Middle frontal gyrus (tissue), 1 donor: ENCODE data around the gene ARGLU1.
"Not testable (repeated sequence)": the region's sequence is repeated elsewhere in the genome, so short reads cannot be mapped to it uniquely, and the experiment has no call there.

Experiments used
- DNase-seq: peaks from one replicate; pipeline ENCODE4 v3.0.0-alpha.2; 2015; ENCODE audit warnings: low spot score; ENCODE audit errors: extremely low spot score

The ARGLU1 gene, protein sequence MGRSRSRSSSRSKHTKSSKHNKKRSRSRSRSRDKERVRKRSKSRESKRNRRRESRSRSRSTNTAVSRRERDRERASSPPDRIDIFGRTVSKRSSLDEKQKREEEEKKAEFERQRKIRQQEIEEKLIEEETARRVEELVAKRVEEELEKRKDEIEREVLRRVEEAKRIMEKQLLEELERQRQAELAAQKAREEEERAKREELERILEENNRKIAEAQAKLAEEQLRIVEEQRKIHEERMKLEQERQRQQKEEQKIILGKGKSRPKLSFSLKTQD

DNA sequence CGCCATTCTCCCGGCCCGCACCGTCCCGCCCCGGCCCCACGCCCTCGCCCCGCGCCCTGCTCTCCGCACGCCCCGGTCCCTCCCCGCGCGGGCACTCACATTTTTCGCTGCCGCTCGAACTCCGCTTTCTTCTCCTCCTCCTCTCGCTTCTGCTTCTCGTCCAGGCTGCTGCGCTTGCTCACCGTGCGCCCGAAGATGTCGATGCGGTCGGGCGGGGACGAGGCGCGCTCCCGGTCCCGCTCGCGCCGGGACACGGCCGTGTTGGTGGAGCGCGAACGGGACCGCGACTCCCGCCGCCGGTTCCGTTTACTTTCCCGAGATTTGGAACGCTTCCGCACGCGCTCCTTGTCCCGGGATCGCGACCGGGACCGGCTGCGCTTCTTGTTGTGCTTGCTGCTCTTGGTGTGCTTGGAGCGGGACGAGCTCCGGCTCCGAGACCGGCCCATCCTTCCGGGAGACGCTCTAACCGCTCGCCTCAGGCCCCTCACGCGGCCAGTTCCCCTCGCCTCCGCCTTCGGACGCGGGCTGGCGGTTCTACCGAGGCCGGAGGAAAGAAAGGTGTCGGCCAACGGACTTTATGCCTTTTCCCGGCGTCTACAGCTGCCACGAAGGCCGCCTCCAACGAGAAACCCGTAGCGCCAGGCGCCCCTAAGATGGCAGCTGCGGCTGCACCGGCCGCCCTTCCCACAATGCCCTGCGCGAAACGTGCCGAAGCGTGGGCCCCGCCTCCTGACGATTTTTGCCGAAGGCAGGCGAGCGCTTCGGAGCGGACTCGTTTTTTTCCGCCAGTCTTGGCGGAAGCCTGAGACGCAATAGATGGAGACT lies at the start of gene ARGLU1:
Gene ARGLU1 (minus strand): TSS at position 664 of the 825 bp plus-strand sequence. CDS start 218 bp downstream, at position 446.
- peak; percentile 94 for DNase-seq

DNA sequence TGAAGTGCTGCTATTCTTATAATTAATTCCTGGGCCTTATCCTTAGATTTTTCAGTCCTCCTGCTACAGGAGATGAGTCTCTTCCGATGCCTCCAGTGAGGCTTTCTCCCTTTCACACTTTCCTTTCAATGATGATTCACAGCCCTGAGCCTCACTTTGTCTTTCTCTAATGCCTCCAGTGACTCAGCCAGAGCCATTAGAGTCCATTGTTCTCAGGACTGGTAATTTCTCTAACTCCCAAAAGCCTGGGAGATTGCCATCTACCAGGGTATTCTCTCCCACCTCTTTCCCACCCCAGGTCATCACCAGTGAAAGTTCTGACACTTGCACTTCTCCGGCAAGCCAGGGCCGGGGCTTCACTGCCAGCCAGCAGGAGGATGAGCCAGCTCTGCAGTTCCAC lies 49.6 kb upstream of the ARGLU1 start:
- DNase-seq: no peak

DNA sequence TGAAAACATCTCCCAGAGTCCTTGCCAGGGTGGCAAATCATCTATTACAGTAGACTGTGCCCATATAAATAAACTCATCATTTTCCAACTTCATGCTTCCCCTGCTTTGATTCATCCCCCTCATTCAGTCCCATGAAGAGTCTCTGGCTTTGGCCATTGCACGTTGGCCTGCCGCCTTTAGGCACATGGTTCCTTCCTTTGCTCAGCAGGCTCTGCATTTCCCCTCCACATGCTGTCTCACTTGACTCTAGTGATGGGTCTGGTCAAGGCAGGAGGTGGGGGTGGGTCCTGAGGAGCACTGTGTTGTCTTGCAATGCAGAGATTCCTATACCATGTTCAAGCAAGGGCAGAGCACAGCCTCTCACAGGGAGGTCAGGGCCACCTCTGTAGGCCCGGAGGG lies 48.8 kb upstream of the ARGLU1 start:
- DNase-seq: no peak

DNA sequence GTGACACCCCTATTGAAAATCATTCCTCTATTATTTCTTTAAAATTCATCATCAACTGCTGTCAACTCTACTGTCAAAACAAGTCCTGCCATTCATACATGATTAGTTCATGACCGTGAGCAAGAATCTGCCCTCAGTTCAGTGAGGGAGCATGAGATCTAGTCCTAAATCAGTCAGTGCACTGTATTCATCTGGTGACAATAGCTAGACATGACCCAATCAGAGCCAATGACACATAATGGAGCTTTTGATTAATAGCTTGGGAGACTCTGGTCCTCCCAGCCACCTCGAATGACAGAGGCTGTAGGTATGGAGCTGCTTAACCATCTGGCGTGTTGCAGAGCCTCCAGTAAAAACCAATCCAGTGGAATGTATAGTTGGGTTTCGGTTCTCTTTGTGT lies 46.9 kb upstream of the ARGLU1 start:
- DNase-seq: no peak

DNA sequence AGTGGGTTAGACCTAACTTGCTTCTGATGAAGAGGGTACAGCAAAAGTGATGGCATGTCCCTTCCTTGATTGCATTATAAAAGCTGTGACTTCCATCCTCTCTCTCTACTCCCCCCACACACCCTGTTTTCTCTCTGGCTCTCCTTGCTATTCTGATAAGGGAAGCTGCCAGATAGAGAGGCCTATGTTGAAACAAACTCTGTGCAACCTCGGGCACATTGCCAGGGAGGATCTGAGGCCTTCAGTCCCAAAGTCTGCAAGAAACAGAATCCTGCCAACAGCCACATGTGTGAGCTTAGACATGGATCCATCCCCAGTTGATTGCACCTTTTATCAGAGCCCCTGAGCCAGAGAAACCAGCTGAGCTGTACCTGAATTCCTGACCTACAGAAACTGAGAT lies 44.8 kb upstream of the ARGLU1 start:
- no peak for DNase-seq

DNA sequence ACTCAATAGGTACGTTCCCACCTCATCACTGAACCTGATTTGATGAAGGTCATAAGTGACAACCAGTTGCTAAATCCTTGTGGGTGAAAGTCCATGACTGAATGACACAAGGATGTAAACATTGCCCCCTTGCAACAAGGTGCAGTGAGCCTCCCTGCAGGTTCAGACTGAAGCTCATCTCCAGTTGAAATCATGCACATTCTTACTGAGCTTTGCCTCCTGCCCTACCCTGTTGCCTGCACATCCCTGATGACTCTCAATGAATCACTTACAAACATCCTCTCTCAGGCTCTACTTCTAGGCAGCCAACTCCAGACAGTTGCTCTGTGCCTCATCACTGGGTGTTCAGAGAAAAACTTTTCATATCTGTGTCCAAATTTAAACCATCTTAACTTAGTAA lies 42.5 kb upstream of the ARGLU1 start:
- no peak for DNase-seq

DNA sequence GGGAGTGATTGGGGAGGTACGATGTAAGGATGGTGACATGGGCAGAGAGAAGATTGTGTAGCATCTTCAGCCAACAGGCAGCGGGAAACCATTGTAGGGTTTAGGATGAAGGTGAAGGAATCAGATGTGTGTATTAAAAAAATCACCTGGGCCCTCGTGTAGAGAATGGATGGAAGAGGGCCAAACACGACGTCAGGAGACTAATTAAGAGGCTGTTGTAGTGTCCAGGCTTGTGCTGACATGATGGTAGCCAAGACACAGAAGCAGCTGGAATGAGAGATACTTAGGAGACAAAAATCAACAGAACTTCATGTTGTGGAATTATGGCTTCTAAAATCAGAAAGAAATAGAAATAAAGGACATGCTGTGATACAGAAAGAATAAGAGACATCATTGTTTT lies 41.2 kb upstream of the ARGLU1 start:
- DNase-seq: no peak

DNA sequence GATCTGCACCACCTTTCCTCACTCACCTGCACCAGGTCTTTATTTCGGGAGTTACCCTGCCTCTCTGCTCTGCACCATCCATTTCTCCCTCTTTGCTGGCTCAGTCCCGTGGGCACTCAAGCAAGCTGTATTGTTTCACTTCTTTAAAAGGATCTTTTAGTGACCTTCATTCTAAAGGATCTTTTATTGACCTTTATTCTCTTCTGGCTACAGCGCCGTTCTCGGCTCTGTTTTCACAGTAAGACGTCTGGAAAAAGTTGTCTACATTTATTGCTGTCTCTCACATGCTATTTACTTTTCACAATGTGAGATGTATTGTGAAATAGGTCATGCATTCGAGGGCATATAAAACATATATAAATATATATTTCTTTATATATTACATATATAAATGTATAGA lies 35.6 kb upstream of the ARGLU1 start:
- no peak for DNase-seq

DNA sequence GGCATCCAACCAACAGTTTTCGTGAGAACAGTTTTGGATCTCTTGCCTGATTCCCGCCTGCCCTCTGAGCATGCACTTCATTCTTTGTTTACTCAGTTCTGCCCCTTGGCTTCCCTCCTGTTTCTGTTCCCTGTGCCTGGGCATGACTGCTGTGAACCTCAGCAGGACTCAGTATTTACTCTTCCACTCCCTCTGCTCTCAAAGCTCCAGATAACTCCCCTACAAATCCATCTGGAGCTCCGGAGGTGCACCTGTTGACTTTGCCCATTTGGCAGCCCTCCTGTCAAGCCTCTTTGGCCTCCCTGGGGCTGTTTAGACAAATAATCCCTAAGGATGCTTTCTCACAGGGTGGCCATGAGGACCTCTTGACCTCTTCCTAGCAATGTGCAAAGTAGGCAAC lies 34.2 kb upstream of the ARGLU1 start:
- no peak for DNase-seq

DNA sequence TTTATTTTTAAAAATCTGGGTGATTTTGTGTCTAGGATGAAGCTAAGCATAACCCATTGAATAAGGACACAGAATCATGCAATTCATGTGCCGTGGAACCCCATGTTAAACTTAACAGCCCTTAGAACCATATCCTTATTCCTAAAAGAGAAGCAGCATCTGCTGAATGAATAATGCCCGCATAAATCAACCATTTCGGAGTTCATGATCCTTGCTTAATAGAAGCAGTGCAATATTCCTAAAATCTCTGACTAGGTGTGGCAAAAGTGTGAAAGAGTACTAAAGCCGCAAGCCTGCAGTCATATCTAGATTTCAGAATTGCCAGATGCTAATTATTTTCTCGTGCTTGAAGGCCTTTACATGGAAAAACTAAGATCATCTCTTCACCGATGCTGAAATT lies 33.6 kb upstream of the ARGLU1 start:
- DNase-seq: no peak

DNA sequence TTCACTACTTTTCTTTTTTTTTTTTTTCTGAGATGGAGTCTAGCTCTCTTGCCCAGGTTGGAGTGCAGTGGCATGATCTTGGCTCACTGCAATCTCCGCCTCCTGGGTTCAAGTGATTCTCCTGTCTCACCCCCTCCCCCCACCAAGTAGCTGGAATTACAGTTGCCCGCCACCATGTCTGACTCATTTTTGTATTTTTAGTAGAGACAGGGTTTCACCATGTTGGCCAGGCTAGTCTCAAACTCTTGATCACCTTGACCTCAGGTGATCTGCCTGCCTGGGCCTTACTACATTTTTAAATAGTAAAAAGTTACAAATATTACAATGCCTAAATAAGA lies 32.8 kb upstream of the ARGLU1 start:
- DNase-seq: not testable (repeated sequence)

DNA sequence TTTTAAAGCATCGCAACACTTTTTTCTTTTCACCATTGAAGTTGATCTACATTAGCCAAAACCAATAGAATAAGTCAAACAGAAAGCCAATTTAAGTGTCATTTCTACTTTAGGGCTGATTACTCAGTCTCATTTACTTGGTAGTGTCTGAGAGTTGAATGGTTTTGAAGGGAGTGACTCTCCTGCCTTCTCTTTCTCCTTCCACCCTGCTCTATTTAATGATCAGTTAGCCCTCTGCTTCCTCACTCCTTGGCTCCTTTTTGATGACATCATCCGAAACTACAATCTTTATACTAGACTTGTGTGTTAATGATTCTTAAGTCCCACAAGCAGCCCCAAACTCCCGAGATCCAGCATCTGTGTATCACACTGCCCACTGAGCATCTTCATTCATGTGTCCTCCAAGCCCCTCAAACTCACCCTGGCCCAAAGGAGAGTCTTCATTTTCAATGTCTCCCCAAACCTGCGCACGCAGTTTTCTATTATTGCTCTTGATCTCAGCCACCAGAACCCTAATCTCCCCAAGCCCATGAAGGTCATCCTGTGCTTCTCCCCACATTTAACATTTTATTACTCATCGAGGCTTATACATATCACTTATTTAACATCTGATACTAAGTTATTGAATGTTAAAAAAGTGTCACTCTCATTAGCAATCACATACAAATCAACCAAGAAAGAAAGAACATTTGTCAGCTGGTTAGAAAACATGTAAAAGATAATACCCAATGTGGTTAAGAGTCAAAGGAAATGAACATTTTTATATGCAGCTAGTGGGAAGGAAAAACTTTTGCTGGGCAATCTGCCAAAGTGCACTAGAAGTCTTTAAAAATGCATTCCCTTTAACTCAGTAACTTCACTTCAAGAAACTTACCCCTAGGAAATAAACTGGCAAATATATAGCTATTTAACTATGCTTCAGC lies 32.2 kb upstream of the ARGLU1 start:
- DNase-seq: no peak

DNA sequence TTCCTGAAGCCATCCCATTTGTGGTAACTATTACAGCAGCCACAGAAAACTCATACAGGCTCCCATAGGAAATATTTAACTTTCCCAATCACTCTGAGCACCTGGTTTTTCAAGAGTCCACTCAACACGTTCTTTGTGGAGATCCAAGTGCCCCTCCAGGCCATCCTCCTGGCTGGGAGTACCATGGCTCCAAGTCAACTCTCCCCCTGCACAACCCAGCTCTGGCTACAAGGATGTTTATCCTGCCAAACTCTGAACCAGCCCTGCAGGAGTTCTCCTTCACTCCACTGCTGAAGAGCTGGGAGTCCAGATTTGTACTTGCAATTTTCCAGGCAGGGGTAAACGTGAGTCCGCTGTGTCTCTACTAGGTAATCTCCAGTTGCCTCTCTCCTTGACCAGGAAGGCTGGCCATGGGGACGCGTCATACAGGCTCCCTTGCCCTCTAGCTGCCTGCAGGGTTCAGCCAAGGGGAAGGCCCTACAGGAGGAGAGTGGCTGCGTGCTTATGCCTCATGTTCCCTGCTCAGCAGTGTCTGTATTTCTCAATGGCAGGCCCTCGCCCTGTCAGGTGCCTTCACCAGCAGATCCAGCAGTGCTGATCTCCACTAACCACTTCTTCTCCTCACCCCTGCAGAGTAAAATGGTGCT lies 29.9 kb upstream of the ARGLU1 start:
- no peak for DNase-seq

DNA sequence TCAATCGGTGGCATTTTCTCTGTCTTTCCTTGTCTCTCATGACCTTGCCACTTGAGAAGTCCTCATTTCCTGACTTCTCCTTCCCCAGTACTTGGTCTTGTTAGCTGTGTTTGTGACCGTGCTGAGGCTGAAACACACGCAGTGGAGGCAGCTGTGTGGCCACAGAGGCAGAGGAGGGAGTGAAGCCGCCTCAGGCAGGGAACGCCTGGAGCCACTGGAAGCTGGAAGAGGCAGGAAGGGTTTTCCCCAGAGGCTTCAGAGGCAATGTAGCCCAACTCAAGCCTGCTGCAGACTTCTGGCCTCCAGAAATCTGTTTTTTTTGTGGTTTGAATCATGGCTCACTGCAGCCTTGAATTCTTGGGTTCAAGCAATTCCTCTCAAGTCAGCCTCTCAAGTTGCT lies 29.2 kb upstream of the ARGLU1 start:
- DNase-seq: no peak

DNA sequence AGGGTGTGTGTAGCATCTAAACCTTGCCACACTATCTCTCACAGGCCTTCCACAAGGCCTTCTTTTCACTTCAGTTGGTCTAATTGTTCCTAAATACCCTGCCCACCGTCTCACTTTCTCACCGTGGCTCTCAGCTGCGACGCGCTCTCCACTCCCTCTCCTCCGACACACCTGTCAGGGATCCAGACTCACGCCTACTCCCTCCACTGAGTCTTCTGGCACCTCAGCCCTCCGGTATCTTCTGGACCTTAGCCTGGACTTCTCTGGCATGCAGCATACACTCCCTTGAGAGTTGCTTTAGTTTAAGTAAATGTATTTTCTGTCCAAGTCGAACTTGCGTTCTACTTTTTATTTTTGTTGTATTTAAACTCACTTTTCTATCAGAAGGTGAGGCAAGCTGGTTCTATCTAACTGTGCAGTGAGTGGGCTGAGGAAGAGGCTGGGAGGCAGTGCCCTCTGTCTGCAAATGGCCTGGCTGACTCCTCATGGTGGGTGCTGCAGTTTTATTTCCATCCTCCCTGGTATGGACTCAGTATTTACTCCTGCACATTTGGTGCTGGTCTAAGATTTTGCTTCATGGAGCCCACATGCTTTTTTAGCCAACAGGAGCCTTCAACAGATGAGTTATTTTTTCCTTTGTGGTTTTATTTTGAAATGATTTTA lies 28.5 kb upstream of the ARGLU1 start:
- DNase-seq: peak; percentile 35

DNA sequence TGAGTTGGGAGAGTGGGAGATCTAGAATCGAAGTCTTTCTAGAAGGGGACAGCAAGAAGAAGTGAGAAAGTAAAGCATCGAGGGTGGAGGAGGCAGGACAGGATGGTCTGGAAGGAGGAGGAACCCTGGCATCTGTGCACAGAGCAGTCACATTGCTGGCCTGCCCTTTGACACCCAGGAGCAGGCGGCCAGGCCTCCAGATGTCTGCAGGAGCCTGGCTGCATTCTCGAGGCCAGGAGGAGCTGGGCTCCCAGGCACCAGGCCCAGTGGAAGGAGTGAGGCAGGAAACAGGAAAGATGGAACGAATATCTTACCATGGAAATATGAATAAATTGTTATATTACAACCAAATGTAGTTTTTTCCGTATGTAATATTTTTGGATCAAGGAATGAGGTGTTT lies 27.7 kb upstream of the ARGLU1 start:
- no peak for DNase-seq

DNA sequence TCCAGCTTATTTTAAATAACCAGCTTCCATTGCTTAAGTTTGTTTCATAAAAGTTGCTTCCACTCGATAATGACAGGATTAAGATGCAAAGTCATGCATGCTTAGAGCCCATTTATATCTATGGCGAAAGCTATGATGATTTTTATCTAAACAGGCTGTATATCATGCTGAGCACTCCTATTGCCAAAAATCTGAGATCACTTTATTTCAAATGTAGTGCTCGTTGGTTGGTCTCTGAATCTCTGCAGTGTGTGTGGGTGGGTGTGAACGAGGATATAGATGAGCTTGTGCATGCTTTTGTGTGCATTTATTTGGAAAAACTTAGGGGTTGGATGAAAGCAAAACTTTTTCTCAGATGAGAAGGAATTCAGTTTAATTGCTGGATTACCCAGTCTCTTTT lies 27.0 kb upstream of the ARGLU1 start:
- DNase-seq: peak; percentile 39

DNA sequence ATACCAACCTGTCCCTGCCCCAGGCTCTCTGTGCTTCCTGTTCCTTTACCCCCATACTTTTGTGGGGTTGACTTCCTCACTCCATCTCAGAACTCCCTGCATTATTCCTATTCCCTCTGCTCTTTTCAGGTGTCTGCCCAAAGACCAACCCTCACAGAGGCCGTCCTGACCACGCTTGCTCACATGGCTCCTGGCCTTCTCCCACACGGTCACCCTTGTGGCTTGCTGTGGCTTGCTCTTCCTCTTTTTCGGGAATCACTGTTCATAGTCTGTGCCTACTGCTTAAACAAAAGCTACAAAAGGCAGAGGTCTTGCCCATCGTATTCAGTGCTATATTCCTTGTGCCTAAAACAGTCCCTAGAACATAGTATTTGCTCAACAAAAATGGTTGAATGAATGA lies 25.2 kb upstream of the ARGLU1 start:
- DNase-seq: no peak

DNA sequence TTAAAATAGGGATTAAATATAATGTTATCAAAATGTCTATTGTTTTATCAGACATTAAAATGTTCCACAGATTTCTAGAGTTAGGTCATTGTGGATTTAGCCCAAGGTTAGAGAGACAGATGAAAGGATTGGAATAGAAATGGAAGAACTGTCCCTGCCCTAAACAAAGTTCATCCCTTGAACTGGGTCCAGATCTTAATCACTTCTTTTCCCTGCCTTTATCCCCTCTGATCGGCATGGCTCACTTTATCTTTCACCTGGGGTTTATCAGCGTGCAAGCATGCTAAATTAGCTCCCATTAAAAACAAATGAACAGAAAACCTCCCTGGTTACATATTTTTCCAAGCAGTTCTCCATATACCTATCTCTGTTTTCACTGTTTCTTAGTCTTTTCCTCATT lies 23.4 kb upstream of the ARGLU1 start:
- no peak for DNase-seq

DNA sequence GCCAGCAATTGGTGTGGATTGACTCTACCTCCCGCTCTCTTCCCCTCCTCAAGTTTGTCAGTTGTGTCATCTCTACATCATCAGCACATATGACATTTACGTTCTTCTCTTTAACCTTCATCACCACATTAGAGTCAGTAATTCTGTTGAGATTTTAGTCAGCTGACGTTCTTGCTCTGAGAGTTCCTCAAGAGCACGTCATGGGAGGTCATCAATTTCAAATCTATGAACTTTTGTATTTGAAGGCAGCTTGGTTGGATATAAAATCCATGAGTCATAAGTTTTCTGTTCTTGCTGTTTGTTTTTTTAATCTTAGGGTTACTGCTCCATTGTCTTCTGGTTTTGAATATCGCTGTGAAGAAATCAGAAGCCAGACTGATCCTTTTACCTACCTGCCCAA lies 21.8 kb upstream of the ARGLU1 start:
- DNase-seq: no peak

DNA sequence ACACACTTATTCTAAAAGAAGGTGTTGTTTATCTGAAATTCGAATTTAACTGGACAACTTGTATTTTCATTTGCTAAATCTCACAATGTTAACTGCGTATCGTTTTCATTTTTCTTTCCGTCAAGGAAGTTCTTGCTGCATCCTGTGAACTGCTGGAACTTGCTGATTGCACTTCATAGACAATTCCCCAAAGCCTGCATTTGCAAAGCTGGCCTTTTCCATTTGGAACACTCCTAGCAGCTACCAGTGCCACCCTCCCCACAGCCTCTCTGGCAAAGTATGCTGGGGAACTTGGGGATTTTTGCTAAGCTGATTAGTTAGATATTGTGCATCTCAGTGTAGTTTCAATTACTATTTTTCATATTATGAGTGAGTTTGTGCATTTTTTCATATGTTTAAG lies 20.4 kb upstream of the ARGLU1 start:
- DNase-seq: no peak
